Smooth muscle cell of the brain vasculature (primary cell): ENCODE results near the gene BMAL2.

Experiments
- DNase-seq: peaks from one replicate; pipeline ENCODE4 v3.0.0-alpha.2; 2012; ENCODE audit warnings: low read depth, low spot score

BMAL2 gene

GRCh38 chr12:27355979-27356378 is 23.3 kb downstream of the BMAL2 start:
- DNase-seq, result no peak

- no peak for DNase-seq
Observed at GRCh38 chr12:27359578-27360340, 27.1 kb downstream of the BMAL2 start.

DNA sequence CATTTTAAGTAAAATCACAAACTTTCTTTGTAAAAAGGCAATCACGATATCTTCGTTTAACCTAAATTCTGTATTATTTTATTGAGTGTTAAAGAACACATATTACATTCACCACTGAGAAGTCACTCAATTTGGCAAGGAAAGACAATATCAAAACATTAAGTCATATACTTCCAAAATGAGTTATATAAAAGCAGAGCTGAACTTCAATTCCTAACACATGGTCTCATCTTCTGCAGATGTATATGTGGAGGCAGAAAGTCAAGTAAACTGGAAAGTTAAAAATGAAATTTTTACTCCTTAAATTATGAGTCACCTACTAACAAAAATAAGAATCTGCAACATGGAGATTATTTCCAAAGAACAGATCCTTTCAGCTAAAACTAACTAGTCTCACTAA is 28.7 kb downstream of the BMAL2 start:
- no peak for DNase-seq

DNA sequence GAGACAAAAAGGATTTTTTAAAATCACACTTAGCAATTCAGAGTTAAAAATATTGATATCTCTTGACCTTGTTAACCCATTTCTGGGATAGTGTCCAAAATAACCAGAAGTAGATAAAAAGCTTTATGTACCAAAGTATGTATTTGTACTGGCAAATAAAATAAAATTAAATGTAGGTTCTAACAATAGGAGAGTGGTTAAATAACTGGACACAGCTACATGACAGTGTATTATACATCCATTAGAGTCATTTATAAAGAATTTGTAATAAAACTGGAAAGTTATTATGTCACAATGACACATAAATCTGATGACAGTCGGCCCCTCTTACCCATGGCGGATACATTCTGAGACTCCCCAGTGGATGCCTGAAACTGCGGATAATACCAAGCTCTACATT is 34.0 kb downstream of the BMAL2 start:
- no peak for DNase-seq

GRCh38 chr12:27367078-27367477 is 34.4 kb downstream of the BMAL2 start:
- DNase-seq, result no peak

DNA sequence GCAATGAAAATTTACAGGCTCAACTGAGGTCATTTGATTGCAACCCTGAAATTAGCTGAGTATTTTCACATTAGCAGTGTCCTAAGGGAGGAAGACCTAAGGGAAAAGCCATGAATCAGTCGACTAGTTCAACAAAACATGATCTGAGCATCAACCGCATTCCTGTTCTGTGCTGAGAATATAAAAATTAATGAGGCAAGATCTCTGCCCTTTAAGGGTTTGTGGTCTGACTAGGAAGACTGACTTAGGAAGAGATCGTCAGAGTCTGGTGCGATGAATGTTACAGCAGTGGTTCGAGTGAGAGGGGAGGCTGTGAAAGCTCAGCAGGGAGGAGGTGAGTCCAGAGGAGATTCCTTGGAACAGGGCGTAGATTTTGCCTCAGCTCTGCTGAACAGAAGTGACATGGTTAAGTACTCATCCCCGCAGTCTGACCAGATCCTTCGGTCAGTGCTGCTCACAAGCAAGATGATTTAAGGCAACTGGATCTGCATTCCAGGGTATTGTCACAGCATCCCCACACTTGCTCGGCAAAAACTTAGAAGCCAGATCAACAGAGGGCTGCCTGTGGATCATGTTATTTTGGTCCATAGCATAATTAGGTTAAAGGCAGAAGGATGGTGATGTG is 49.6 kb downstream of the BMAL2 start:
- DNase-seq, result no peak
